Esophagus (tissue), 2 donors: ENCODE measurements around the gene ANXA3. TPM values are rescaled to one million over a fixed set of nuclear protein-coding genes. Genes with fewer than 3 reads are reported as not detected.

Experiments
- H3K27ac ChIP-seq, 2 donors: one replicate each; pipeline ENCODE4 v1.5.1; 2013; ENCODE audit warnings: low read depth in 2 of 2, mild to moderate bottlenecking in 2 of 2, inconsistent platforms in 1 of 2, low read length in 1 of 2, moderate library complexity in 1 of 2
- H3K27me3 ChIP-seq, 2 donors: one replicate each; pipeline ENCODE4 v1.6.1; 2013; ENCODE audit warnings: low read length in 2 of 2, control low read depth in 1 of 2, mild to moderate bottlenecking in 1 of 2; ENCODE audit not compliant: insufficient read depth in 2 of 2, control insufficient read depth in 1 of 2
- H3K36me3 ChIP-seq, 2 donors: one replicate each; pipeline ENCODE4 v1.6.1; 2013; ENCODE audit warnings: low read length in 1 of 2; ENCODE audit not compliant: control insufficient read depth in 2 of 2, insufficient read depth in 2 of 2
- H3K4me1 ChIP-seq, 2 donors: one replicate each; pipeline ENCODE4 v1.6.1; 2013; ENCODE audit warnings: low read length in 1 of 2; ENCODE audit not compliant: control insufficient read depth in 2 of 2, insufficient read depth in 2 of 2
- H3K4me3 ChIP-seq, 2 donors: one replicate each; pipeline ENCODE4 v1.5.1; 2013; ENCODE audit warnings: low read length in 2 of 2, mild to moderate bottlenecking in 2 of 2, low read depth in 1 of 2, moderate library complexity in 1 of 2
- H3K9me3 ChIP-seq, 2 donors: one replicate each; pipeline ENCODE4 v1.6.1; 2013; ENCODE audit warnings: mild to moderate bottlenecking in 2 of 2, low read depth in 1 of 2, low read length in 1 of 2, moderate library complexity in 1 of 2; ENCODE audit not compliant: control insufficient read depth in 2 of 2, insufficient read depth in 1 of 2
- WGBS, 2 donors: extraction: QIAGEN DNeasy Blood & Tissue Kit; methylation state at CpG; one replicate each; pipeline ENCODE4 v1.1.7; 2013; 5-methylcytosine and 5-hydroxymethylcytosine counted together
- polyA plus RNA-seq, 2 donors: library from polyadenylated mRNA; stranded (reverse); fragments of 200-250 nt; gene quantifications; one replicate each; pipeline ENCODE4 v1.2.3, GENCODE V29; 2013
- donor health status: healthy with polysubstance abuse.
- donor health status: Bipolar disorder and iron deficiency.

The ANXA3 gene
- polyA plus RNA-seq, 2 donors = 80.6 to 140 TPM

GRCh38 chr4:78613522-78614321, 62.2 kb downstream of the ANXA3 start:
- 60% methylated on average over 7 of the region's 7 CpGs for WGBS, 2 donors
- Histone ChIP-seq H3K27ac (no peak overlapping the region), H3K27me3 (no peaks in the 10 kb centered on the region), H3K36me3 (no peaks in the 10 kb centered on the region), H3K9me3 (no peaks in the 10 kb centered on the region), H3K4me3 (no peak overlapping the region), H3K4me1 (no peaks in the 10 kb centered on the region)

DNA sequence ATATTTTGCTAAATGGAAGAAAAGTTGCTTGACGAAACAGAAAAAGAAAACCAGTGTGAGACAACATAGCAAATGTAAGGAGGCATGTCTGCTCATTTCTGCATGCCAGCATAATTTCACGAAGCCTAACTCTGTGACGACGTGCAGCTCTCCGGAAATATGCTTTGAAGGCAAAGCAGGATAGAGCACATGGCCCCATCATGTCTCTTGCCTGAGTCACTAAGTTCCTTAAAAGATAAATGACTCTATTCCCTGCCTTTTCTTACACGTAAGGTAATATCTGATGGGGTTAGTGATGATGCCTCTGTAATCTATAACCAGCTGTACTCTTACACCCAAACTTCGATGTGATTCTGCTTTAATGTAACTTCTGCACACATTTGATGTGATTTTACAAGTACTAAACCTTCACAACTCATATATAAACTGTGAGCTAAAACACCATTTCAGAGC, 64.5 kb downstream of the ANXA3 start:
- no peaks in the 10 kb centered on the region for H3K4me1 ChIP-seq
- H3K36me3 ChIP-seq = no peaks in the 10 kb centered on the region
- no peak overlapping the region for H3K27ac ChIP-seq
- WGBS, 2 donors = 80 to 85% methylated on average over 7 of the region's 7 CpGs
- H3K4me3 ChIP-seq = no peak overlapping the region
- H3K9me3 ChIP-seq = no peaks in the 10 kb centered on the region
- H3K27me3 ChIP-seq = no peaks in the 10 kb centered on the region

DNA sequence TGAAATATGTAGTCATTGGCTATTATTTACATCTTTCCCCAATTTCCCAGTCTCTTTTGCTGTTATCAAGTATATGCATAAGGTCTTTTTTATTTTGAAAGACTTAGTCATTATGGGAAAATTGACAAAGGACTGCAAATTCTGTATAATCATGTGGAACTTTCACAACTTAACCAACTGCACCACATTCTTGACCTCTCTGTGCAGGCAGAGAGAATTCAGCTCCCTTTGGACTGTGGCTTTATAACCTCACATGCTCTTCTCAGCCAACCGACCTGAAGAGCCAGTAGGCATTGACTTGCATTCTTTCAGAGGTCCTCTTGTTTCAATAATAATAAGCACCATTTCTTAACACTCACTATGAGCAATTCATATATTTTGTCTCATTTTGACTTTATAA, 66.9 kb downstream of the ANXA3 start:
- H3K4me1 ChIP-seq = no peaks in the 10 kb centered on the region
- no peaks in the 10 kb centered on the region for H3K27me3 ChIP-seq
- H3K36me3 ChIP-seq = no peaks in the 10 kb centered on the region
- no peaks in the 10 kb centered on the region for H3K9me3 ChIP-seq
- H3K27ac ChIP-seq = no peak overlapping the region
- WGBS, 2 donors = 76 to 77% methylated on average over 1 of the region's 1 CpG
- no peak overlapping the region for H3K4me3 ChIP-seq

DNA sequence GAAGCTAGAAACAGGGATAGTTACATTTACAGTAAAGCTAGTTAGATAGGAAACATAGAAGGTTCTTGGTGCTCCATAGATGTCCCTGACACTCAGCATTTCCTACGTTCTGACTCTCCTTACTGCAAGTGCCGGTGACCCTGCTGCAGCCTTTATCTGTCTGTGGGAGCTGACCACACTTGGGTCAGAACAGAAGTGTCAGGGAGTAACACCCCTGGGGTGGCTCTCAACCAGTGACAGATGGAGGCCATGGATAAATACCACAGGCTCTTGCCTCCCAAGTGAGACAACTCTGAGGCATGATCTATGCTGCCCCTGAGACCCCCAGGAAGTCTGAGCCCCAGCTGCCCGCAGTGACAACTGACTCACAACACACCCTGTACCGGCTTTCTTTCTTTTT, 69.8 kb downstream of the ANXA3 start:
- H3K27ac ChIP-seq = peak overlapping the region in 1 of 2 donors; percentile 0
- no peaks in the 10 kb centered on the region for H3K9me3 ChIP-seq
- no peaks in the 10 kb centered on the region for H3K4me1 ChIP-seq
- H3K36me3 ChIP-seq = no peaks in the 10 kb centered on the region
- no peak overlapping the region for H3K4me3 ChIP-seq
- 82 to 84% methylated on average over 4 of the region's 4 CpGs for WGBS, 2 donors
- H3K27me3 ChIP-seq = no peaks in the 10 kb centered on the region

- no peaks in the 10 kb centered on the region for H3K9me3 ChIP-seq
- 75 to 86% methylated on average over 6 of the region's 6 CpGs for WGBS, 2 donors
- no peaks in the 10 kb centered on the region for H3K4me1 ChIP-seq
- H3K4me3 ChIP-seq = no peak overlapping the region
- no peaks in the 10 kb centered on the region for H3K36me3 ChIP-seq
- H3K27ac ChIP-seq = no peak overlapping the region
- no peaks in the 10 kb centered on the region for H3K27me3 ChIP-seq
Observed at GRCh38 chr4:78622253-78622979, 70.8 kb downstream of the ANXA3 start.

- Histone ChIP-seq H3K36me3 (no peaks in the 10 kb centered on the region), H3K27me3 (no peaks in the 10 kb centered on the region), H3K9me3 (no peaks in the 10 kb centered on the region), H3K27ac (peak overlapping the region; percentile 58 to 80), H3K4me3 (no peak overlapping the region), H3K4me1 (no peaks in the 10 kb centered on the region)
- WGBS, 2 donors = 80 to 84% methylated on average over 7 of the region's 7 CpGs
Observed at GRCh38 chr4:78624048-78624447, 72.5 kb downstream of the ANXA3 start.

DNA sequence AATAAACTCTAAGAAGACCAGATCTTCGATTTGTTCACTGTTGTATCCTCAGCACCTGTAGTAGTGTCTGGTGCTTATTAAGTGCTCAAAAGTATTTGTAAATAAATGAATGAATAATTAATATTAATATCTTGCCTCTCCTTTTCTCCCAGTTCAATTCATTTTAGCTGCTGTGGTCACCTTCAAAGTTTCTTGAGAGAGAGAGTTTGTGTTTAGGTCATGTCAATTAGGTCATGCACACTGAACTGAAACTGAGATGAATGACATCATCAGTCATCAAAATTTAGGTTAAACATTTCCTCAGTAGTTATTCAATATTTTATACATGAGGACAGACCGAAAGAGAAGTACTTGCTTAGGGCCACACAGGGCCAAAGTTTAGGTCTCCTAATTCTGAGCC, 73.5 kb downstream of the ANXA3 start:
- H3K36me3 ChIP-seq = no peaks in the 10 kb centered on the region
- WGBS, 2 donors = 84 to 85% methylated on average over 2 of the region's 2 CpGs
- H3K27me3 ChIP-seq = no peaks in the 10 kb centered on the region
- no peaks in the 10 kb centered on the region for H3K4me1 ChIP-seq
- no peak overlapping the region for H3K27ac ChIP-seq
- H3K9me3 ChIP-seq = no peaks in the 10 kb centered on the region
- H3K4me3 ChIP-seq = no peak overlapping the region

- Histone ChIP-seq H3K4me1 (no peaks in the 10 kb centered on the region), H3K27me3 (no peaks in the 10 kb centered on the region), H3K4me3 (no peak overlapping the region), H3K27ac (peak overlapping the region in 1 of 2 donors; percentile 53), H3K9me3 (no peaks in the 10 kb centered on the region), H3K36me3 (no peaks in the 10 kb centered on the region)
- WGBS, 2 donors = 58 to 65% methylated on average over 3 of the region's 3 CpGs
Observed at GRCh38 chr4:78627046-78627965, 75.7 kb downstream of the ANXA3 start.

DNA sequence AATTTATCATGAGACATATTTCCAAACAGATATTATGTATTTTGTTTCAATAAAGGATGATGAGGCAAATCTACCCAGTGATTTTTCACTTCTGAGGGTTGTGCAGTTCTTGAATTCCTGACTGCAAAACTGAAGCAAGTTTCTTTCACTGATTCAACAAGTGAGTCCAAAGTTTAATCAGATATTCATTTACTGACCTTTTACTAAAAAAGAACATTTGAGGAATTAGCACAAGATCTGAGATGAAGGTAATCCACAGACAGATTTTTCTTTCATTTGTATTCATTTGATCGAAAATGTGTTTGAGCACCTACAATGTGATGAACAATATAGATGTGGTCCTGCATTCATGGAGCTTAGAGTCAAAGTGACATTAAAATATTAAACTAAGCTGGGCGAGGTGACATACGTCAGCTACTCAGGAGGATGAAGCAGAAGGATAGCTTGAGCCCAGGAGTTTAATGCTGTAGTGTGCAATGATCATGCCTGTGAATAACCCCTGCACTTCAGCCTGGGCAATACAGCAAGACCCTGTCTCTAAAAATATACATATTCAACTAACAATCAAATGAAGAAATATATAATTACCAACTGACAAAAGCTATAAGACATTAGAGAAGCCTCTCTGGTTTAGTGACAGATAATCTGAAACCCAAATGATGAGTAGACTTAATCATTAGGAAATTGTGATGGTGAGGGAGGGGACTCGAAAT, 76.6 kb downstream of the ANXA3 start:
- Histone ChIP-seq H3K27ac (no peak overlapping the region), H3K4me1 (peaks cover 0 to 2% of the 10 kb centered on the region in 2 donors)

More for the DNA sequence above, 76.6 kb downstream of the ANXA3 start:
- Histone ChIP-seq H3K36me3 (no peaks in the 10 kb centered on the region), H3K27me3 (no peaks in the 10 kb centered on the region), H3K4me3 (no peak overlapping the region), H3K9me3 (no peaks in the 10 kb centered on the region)
- WGBS, 2 donors = 78 to 89% methylated on average over 4 of the region's 4 CpGs
